ENCODE measurements around the gene WDR19. TPM values are rescaled to one million over a fixed set of nuclear protein-coding genes. Genes with fewer than 3 reads are reported as not detected.
A peak's percentile ranks its signal among the peaks of the same experiment; 100 is the strongest.
"Not testable (repeated sequence)": the region's sequence is repeated elsewhere in the genome, so short reads cannot be mapped to it uniquely, and the experiment has no call there.

WDR19 gene
- 54.9 TPM for total RNA-seq

GRCh38 chr4:39181905-39182638 is at the start of gene WDR19:
WDR19 (plus strand) TSS chr4:39182529; CDS start chr4:39182558, 29 bp downstream.
- peak; percentile 100 for DNase-seq

DNA sequence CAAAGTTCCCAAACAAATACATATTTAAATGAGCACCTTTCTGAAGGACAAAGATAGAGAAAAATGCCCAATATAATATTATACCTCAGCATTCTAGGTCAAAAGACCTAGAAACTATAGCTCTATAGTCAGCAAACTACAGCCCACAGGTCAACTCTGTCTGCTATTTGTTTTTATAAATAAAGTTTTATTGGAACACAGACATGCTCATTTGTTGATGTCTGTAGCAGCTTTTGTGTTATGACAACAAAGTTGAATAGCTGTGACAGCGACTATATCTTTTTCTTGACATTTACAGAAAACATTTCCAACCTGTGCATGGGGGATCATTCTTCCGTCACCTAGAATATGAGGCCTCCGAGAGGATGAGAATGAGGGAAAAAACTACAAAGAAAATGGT is 48.7 kb upstream of the WDR19 start:
- DNase-seq = no peak

- no peak for DNase-seq
Measured at GRCh38 chr4:39134683-39135306, 47.5 kb upstream of the WDR19 start.

DNA sequence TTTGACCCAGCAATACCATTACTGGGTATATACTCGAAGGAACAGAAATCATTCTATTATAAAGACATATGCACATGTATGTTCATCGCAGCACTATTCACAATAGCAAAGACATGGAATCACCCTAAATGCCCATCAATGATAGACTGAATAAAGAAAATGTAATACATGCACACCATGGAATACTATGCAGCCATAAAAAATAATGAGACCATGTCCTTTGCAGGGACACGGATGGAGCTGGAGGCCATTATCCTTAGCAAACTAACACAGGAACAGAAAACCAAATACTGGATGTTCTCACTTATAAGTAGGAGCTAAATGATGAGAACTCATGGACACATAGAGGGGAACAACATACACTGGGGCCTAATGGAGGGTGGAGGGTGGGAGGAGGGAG is 44.1 kb upstream of the WDR19 start:
- DNase-seq = not testable (repeated sequence)

DNA sequence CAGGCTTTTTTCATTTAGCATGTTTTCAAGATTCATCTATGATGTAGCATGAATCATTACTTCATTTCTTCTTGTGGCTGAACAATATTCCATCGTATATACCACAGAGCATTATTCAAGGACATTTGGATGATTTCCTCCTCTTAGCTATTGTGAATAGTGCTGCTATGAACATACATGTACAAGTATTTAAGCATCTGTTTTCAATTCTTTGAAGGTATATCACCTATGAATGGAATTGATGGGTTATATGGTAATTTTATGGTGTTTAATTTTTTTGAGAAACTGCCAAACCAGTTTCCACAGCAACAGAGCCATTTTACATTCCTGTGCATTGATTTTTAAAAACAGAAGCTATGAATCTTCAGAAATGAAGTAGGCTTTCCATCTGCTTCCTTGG is 36.1 kb upstream of the WDR19 start:
- no peak for DNase-seq

DNA sequence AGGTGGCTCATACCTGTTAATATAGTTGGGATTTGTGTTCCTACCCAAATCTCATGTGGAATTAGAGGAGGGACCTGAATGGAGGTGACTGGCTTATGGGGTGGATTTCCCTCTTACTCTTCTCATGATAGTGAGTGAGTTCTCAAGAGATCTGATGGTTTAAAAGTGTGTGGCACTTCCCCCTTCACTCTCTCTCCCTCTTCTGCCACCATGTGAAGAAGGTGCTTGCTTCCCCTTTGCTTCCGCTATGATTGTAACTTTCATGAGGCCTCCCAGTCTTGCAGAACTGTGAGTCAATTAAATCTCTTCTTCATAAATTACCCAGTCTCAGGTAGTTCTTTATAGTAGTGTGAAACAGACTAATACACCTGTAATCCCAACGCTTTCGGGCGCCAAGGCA is 28.3 kb upstream of the WDR19 start:
- no peak for DNase-seq

GRCh38 chr4:39157520-39157919 is 24.8 kb upstream of the WDR19 start:
- no peak for DNase-seq

DNA sequence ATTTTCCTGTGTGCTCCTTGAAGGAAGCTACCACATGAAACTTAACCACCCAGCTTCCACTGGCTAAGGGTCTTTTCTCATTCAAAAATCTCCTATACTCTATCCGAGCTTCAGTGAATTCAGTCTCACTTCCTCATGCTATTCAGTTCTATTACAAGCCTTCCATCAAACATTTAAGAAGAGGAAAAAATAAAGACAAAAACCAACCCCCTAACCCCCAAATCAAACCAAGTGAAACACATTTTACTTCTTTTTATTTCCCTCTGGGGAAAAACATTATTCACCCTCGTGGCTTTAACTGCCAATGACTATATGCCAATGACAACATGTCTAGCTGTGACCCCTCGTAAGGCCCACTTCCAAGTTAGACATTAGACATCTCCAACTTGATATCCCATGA is 16.2 kb upstream of the WDR19 start:
- DNase-seq = no peak

DNA sequence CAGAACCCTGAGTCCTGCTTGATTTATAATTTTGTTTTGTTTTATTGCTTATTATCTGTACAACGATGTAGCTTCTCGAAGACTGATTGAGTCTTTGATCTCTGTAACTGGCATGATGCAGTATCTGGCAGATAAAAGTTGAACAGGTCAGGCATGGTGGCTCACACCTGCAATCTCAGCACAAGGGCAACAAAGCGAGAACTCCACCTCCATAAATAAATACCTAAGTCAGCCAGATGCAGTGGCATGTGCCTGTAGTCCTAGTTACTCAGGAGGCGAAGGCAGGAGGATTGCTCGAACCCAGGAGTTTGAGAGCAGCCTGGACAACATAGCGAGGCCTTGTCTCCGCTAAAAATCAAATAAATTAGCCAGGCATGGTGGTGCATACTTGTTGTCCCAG is 15.7 kb upstream of the WDR19 start:
- no peak for DNase-seq

- no peak for DNase-seq
Measured at GRCh38 chr4:39169426-39169825, 12.9 kb upstream of the WDR19 start.

DNA sequence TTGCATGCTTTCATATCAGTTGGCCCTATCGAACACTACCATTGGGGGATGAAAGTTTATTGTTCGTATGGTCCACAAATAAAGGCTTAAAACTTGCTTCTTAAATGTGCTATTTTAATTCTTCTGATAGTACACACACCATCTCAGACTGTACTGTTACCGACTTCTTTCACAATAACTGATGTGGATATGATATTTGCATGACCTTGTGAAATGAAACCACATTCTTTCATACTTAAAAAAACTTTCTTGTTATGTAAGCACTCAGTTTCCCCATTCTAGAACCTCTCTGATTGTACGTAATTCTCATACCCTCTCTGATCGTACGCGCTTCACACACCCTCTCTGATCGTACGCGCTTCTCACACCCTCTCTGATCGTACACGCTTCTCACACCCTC is 12.0 kb upstream of the WDR19 start:
- no peak for DNase-seq

DNA sequence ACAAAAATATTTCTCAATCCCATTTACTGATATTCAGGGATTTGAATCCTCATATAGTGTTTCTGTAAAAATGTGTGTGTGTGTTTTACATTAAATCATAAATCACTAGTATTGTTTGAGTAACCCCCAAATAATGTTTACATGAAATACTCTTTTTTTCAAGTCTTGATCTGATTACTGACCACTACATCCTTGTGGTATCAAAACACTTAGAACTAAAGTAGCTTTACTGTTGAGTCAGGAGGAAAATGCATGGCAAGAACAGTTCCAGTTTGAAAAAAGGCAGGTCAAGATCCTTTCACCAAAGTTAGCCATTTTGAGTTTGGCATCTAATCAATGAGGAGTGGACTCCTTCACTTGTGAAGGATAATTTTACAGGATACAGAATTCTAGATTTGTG is 3.6 kb upstream of the WDR19 start:
- DNase-seq = no peak

DNA sequence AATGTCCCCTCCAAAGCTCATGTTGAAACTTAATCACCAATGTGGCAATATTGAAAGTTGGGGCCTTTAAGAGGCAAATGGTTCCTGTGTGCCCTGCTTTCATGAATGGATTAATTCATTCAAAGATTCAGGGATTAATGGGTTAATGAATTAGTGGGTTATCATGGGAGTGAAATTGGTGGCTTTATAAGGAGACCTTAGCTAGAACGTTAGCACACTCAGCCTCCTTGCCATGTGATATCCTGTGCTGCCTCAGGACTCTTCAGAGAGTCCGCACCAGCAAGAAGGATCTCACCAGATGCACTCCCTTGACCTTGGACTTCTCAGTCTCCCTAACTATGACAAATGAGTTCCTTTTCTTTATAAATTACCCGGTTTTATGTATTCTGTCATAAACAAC is 2.6 kb upstream of the WDR19 start:
- DNase-seq = no peak

DNA sequence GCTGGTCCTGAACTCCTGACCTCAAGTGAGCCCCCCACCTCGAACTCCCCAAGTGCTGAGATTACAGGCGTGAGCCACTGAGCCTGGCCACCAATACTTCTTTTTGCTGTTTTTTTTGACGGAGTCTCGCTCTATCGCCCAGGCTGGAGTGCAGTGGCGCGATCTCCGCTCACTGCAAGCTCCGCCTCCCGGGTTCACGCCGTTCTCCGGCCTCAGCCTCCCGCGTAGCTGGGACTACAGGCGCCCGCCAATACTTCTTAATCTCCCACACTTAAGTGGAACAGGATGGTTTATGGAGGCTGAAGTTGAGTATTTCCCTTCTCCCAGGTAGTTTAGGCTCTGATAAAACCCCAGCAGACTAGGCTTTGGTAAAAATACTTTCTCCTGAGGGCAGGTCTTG is 1.7 kb upstream of the WDR19 start:
- DNase-seq = not testable (repeated sequence)

DNA sequence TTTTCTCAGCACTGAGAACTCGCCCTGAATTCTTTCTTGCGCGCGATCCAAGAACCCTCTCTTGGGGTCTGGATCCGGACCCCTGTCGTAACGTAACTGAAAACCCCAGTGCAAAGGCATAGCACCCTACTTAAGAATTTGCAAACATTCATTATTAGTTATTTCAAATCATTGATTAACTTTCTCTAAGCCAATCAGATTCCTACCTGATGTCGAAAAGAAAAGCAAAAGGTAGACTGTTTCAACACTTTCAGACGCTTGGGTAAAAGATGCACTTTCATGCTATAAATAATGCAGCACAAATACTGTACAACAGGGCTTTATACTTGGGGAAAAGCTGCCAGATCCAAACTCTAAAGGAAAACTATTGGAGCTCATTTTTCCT is 817 bp upstream of the WDR19 start:
- DNase-seq = no peak

GRCh38 chr4:39201963-39202362 is 19.6 kb downstream of the WDR19 start:
- DNase-seq = no peak

DNA sequence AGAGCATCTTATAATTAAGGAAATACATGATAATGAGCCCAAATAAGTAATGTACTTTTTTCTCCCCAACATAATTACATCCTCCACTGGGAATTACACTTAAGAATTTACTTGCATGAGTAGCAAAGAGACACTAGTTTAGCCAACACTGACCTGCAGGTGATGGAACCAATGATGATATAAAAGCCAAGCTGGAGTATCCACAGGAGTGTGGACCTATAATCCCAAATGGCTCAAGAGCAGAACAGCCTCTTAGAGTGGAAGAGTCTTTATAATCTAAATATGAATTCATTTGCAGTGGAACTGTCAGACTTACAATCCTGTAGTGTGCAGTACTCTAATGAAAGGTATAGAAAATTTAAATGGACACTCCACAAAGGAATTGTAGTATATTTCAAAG is 22.2 kb downstream of the WDR19 start:
- DNase-seq = no peak

GRCh38 chr4:39205000-39205399 is 22.7 kb downstream of the WDR19 start:
- no peak for DNase-seq

DNA sequence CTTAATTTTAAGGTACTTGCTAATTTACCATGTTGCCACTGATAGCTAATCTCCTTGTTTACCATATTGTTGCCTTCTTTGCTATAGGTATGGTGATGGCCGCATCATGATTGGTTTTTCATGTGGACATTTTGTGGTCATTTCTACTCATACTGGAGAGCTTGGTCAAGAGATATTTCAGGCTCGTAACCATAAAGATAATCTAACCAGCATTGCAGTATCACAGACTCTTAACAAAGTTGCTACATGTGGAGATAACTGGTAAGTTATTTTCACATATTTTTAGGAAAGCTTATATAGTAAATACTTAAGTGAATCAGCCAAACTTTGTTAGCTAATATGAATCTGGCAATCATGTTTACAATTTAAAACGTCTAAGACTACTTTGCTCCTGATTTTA is 23.1 kb downstream of the WDR19 start:
- no peak for DNase-seq

GRCh38 chr4:39227906-39228305 is 45.6 kb downstream of the WDR19 start:
- DNase-seq = no peak

DNA sequence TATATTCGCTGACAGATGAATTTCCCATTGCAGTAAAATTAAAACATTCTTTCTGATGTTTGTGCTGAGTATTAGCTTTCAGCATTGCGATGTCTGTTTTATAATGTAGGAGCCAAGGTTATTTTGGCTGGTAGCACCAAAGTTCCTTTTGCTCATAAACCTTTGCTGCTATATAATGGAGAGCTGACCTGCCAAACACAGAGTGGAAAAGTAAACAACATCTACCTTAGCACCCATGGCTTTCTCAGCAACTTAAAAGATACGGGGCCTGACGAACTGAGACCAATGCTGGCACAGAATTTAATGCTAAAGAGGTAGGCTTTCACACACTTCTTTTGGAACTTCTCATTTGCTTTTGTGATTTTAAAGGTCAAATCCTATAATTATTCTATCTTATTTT is 46.0 kb downstream of the WDR19 start:
- no peak for DNase-seq

GRCh38 chr4:39230462-39230861 is 48.1 kb downstream of the WDR19 start:
- DNase-seq = no peak

DNA sequence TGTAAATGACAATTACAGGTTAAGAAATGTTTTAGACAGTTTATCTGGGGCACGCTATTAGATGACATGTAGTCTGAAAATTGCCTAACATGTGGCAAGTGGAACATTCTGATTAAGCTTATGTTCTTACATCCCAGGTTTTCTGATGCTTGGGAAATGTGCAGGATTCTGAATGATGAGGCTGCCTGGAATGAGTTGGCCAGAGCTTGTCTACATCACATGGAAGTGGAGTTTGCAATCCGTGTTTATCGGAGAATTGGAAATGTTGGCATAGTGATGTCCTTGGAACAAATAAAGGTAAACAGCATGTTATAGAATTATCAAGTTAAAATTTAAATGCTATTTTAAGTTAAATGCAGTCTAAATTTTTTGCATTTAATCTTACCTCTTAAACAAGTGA is 49.3 kb downstream of the WDR19 start:
- no peak for DNase-seq

DNA sequence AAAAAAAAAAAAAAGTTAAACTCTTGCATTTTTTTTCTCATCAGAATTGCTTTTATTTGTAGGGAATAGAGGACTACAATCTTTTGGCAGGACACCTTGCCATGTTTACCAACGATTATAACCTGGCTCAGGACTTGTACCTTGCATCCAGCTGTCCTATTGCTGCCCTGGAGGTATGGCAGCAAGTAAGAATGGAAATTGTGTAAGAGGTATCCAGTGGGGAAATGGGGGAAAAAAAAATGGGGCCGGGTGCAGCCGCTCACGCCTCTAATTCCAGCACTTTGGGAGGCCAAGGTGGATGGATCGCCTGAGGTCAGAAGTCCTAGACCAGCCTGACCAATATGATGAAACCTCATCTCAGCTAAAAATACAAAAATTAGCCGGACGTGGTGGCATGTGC is 49.8 kb downstream of the WDR19 start:
- no peak for DNase-seq

GRCh38 chr4:39233114-39233513 is 50.8 kb downstream of the WDR19 start:
- DNase-seq = no peak
